HepG2 (cell line): ENCODE results near the gene DUSP8. TPM values are rescaled to one million over a fixed set of nuclear protein-coding genes. Genes with fewer than 3 reads are reported as not detected.

Experiments
- AHDC1 ChIP-seq: sonication (generic); formaldehyde crosslinking; IDR thresholded peaks from 2 replicates; pipeline ENCODE4 v1.5.1; 2020; ENCODE audit warnings: mild to moderate bottlenecking, missing genetic modification reagents, borderline replicate concordance
- BRCA1 ChIP-seq: sonication (generic); formaldehyde crosslinking; IDR thresholded peaks from 2 replicates; pipeline ENCODE4 v1.4.0; 2020; ENCODE audit warnings: missing genetic modification reagents
- CHD4 ChIP-seq: fragments of 200-600 bp; sonication (generic); IDR thresholded peaks from 2 replicates; pipeline ENCODE4 v1.7.0; 2017; ENCODE audit warnings: mild to moderate bottlenecking, low read length, borderline replicate concordance
- HNRNPL ChIP-seq: fragments of 200-400 bp; formaldehyde crosslinking; IDR thresholded peaks from 2 replicates; pipeline ENCODE4 v1.6.1; 2017; ENCODE audit warnings: mild to moderate bottlenecking, low read depth, low read length
- POGZ ChIP-seq: sonication (generic); formaldehyde crosslinking; IDR thresholded peaks from 2 replicates; pipeline ENCODE4 v1.4.0; 2020; ENCODE audit warnings: mild to moderate bottlenecking, missing genetic modification reagents
- SAFB2 ChIP-seq: sonication (generic); formaldehyde crosslinking; IDR thresholded peaks from 2 replicates; pipeline ENCODE4 v1.5.1; 2020; ENCODE audit warnings: missing genetic modification reagents, low read depth, mild to moderate bottlenecking, borderline replicate concordance
- ZBTB21 ChIP-seq: sonication (generic); formaldehyde crosslinking; IDR thresholded peaks from 2 replicates; pipeline ENCODE4 v1.4.0; 2020; ENCODE audit warnings: missing genetic modification reagents
- ZMAT3 ChIP-seq: sonication (generic); formaldehyde crosslinking; conservative IDR thresholded peaks from 2 replicates; pipeline ENCODE4 v1.7.0; 2021; ENCODE audit warnings: missing genetic modification reagents
- ZNF567 ChIP-seq: sonication (generic); formaldehyde crosslinking; IDR thresholded peaks from 2 replicates; pipeline ENCODE4 v1.8.1; 2023; ENCODE audit warnings: mild to moderate bottlenecking, missing genetic modification reagents, borderline replicate concordance
- ZNF75D ChIP-seq: sonication (generic); formaldehyde crosslinking; IDR thresholded peaks from 2 replicates; pipeline ENCODE4 v1.8.1; 2023; ENCODE audit warnings: missing genetic modification reagents, mild to moderate bottlenecking, borderline replicate concordance
- polyA plus RNA-seq, 8 experiments: library from polyadenylated mRNA; depleted of rRNA in 3 of 8; stranded (reverse) in 7 of 8; unstranded in 1 of 8; fragments of >200 nt; fragmentation: Illumina TruSeq in 4 of 8; extraction: Trizol in 4 of 8; gene quantifications; 2 replicates each; pipeline versions ENCODE4 v1.2.1 to v1.2.3, GENCODE V29; 2011 to 2016; ENCODE audit warnings: low read depth in 4 of 8, missing spikeins in 1 of 8, mixed read lengths in 1 of 8; ENCODE audit not compliant: insufficient read depth in 1 of 8
- total RNA-seq, 5 experiments: library from RNA; depleted of rRNA; stranded (reverse); fragments of >200 nt; fragmentation: Illumina TruSeq; extraction: Trizol; gene quantifications; 2 replicates each; pipeline ENCODE4 v1.2.3, GENCODE V29; 2016; ENCODE audit warnings: low read depth in 1 of 5
- TF ChIP-seq, protein P1 (sequence below): sonication (generic); formaldehyde crosslinking; IDR thresholded peaks from 2 replicates; pipeline ENCODE4 v1.4.0; 2020; ENCODE audit warnings: missing genetic modification reagents
- TF ChIP-seq, protein P2 (sequence below): fragments of 450-650 bp; IDR thresholded peaks from 2 replicates; pipeline ENCODE4 v1.6.1; 2017; ENCODE audit warnings: mild to moderate bottlenecking

DUSP8 gene
- total and polyA plus RNA-seq, 2 of the 13 experiments (the other 11 are each of a cell fraction or from before 2014, with no cell fraction given), result 1.8 to 8.0 TPM

GRCh38 chr11:1549338-1550330 lies 22.4 kb downstream of the DUSP8 start (continued):
- TF ChIP-seq ZBTB21 (no peak), ZMAT3 (CRISPR knock-in tag) (no peak), ZNF75D (CRISPR knock-in tag) (no peak), POGZ (no peak), AHDC1 (CRISPR knock-in tag) (no peak), HNRNPL (0 out of 2 replicates have a peak, but pooled peaks have one; percentile 22), SAFB2 (CRISPR knock-in tag) (no peak), BRCA1 (CRISPR knock-in tag) (no peak), ZNF567 (CRISPR knock-in tag) (no peak), CHD4 (no peak)
- TF ChIP-seq, protein P1, sequence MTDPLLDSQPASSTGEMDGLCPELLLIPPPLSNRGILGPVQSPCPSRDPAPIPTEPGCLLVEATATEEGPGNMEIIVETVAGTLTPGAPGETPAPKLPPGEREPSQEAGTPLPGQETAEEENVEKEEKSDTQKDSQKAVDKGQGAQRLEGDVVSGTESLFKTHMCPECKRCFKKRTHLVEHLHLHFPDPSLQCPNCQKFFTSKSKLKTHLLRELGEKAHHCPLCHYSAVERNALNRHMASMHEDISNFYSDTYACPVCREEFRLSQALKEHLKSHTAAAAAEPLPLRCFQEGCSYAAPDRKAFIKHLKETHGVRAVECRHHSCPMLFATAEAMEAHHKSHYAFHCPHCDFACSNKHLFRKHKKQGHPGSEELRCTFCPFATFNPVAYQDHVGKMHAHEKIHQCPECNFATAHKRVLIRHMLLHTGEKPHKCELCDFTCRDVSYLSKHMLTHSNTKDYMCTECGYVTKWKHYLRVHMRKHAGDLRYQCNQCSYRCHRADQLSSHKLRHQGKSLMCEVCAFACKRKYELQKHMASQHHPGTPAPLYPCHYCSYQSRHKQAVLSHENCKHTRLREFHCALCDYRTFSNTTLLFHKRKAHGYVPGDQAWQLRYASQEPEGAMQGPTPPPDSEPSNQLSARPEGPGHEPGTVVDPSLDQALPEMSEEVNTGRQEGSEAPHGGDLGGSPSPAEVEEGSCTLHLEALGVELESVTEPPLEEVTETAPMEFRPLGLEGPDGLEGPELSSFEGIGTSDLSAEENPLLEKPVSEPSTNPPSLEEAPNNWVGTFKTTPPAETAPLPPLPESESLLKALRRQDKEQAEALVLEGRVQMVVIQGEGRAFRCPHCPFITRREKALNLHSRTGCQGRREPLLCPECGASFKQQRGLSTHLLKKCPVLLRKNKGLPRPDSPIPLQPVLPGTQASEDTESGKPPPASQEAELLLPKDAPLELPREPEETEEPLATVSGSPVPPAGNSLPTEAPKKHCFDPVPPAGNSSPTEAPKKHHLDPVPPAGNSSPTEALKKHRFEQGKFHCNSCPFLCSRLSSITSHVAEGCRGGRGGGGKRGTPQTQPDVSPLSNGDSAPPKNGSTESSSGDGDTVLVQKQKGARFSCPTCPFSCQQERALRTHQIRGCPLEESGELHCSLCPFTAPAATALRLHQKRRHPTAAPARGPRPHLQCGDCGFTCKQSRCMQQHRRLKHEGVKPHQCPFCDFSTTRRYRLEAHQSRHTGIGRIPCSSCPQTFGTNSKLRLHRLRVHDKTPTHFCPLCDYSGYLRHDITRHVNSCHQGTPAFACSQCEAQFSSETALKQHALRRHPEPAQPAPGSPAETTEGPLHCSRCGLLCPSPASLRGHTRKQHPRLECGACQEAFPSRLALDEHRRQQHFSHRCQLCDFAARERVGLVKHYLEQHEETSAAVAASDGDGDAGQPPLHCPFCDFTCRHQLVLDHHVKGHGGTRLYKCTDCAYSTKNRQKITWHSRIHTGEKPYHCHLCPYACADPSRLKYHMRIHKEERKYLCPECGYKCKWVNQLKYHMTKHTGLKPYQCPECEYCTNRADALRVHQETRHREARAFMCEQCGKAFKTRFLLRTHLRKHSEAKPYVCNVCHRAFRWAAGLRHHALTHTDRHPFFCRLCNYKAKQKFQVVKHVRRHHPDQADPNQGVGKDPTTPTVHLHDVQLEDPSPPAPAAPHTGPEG (CRISPR knock-in tag), result no peak
- TF ChIP-seq, protein P2, sequence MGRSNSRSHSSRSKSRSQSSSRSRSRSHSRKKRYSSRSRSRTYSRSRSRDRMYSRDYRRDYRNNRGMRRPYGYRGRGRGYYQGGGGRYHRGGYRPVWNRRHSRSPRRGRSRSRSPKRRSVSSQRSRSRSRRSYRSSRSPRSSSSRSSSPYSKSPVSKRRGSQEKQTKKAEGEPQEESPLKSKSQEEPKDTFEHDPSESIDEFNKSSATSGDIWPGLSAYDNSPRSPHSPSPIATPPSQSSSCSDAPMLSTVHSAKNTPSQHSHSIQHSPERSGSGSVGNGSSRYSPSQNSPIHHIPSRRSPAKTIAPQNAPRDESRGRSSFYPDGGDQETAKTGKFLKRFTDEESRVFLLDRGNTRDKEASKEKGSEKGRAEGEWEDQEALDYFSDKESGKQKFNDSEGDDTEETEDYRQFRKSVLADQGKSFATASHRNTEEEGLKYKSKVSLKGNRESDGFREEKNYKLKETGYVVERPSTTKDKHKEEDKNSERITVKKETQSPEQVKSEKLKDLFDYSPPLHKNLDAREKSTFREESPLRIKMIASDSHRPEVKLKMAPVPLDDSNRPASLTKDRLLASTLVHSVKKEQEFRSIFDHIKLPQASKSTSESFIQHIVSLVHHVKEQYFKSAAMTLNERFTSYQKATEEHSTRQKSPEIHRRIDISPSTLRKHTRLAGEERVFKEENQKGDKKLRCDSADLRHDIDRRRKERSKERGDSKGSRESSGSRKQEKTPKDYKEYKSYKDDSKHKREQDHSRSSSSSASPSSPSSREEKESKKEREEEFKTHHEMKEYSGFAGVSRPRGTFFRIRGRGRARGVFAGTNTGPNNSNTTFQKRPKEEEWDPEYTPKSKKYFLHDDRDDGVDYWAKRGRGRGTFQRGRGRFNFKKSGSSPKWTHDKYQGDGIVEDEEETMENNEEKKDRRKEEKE, result no peak
